Lower leg skin (tissue), 4 donors: ENCODE measurements around the gene LAPTM4A. TPM values are rescaled to one million over a fixed set of nuclear protein-coding genes. Genes with fewer than 3 reads are reported as not detected.

Experiments
- DNase-seq, 2 donors: peaks; one replicate each; pipeline ENCODE4 v3.0.0-alpha.2; 2019; ENCODE audit warnings: low spot score in 2 of 2
- H3K4me3 ChIP-seq: fragments of 200-600 bp; sonication (generic); 2 replicates; pipeline ENCODE4 v1.5.1; 2017; ENCODE audit warnings: mild to moderate bottlenecking, low read depth; ENCODE audit not compliant: poor library complexity, severe bottlenecking
- POLR2A ChIP-seq, 2 donors: fragments of 450-650 bp; IDR thresholded peaks; one replicate each; pipeline ENCODE4 v1.6.1; 2016 to 2017; ENCODE audit warnings: antibody characterized with exemption in 2 of 2, mild to moderate bottlenecking in 1 of 2, moderate library complexity in 1 of 2
- WGBS, 2 donors: methylation state at CpG; one replicate each; pipeline ENCODE4 v1.1.5; 2018; 5-methylcytosine and 5-hydroxymethylcytosine counted together
- intact Hi-C: fragments of 100-400 bp; cut with DNase I; formaldehyde crosslinking; loops from one replicate; pipeline ENCODE4 v1.15.0; 2023; ENCODE audit warnings: low total_unique reads
- total RNA-seq, 4 donors: library from RNA; depleted of rRNA; stranded (reverse); fragments of >200 nt; gene quantifications; one replicate each; pipeline ENCODE4 v1.1.0, GENCODE V29; 2016
- TF ChIP-seq, protein P1 (sequence below), 3 donors: fragments of 450-650 bp; IDR thresholded peaks; one replicate each; pipeline ENCODE4 v1.5.1; 2016; ENCODE audit warnings: antibody characterized with exemption in 3 of 3, mild to moderate bottlenecking in 3 of 3, moderate library complexity in 2 of 3

LAPTM4A gene
- total RNA-seq, 4 donors from 2014 or later, result 102 to 139 (median 119) TPM

DNA sequence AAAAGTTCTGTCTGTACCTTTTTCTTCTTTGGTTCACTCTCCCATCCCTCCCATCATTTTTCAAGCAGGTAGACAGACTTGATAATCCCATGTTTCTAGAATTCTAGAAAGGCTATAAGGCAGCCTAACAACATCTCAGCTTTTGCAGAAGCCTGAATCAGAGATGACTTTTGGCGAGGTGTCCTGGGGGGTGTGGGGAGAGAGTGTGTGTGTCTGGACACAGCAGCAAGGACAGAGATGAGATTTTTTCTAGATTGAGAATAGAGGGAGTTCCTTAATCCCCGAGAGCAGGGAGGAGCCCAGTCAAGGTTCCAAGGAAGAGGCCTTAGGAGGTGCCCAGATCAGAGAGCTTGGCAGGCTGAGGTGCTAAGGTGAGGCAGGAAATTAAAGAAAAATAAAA, 22.0 kb upstream of the LAPTM4A start:
- WGBS, 2 donors, result 31 to 48% methylated on average over 2 of the region's 2 CpGs
- DNase-seq, result no peak
- no peak for TF ChIP-seq POLR2A (IDR thresholded peaks at IDR 0.05)
- TF ChIP-seq, protein P1, sequence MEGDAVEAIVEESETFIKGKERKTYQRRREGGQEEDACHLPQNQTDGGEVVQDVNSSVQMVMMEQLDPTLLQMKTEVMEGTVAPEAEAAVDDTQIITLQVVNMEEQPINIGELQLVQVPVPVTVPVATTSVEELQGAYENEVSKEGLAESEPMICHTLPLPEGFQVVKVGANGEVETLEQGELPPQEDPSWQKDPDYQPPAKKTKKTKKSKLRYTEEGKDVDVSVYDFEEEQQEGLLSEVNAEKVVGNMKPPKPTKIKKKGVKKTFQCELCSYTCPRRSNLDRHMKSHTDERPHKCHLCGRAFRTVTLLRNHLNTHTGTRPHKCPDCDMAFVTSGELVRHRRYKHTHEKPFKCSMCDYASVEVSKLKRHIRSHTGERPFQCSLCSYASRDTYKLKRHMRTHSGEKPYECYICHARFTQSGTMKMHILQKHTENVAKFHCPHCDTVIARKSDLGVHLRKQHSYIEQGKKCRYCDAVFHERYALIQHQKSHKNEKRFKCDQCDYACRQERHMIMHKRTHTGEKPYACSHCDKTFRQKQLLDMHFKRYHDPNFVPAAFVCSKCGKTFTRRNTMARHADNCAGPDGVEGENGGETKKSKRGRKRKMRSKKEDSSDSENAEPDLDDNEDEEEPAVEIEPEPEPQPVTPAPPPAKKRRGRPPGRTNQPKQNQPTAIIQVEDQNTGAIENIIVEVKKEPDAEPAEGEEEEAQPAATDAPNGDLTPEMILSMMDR (IDR thresholded peaks at IDR 0.05), result no peak
- H3K4me3 ChIP-seq, result no peak overlapping the region
- intact Hi-C loops, result no loop called here

DNA sequence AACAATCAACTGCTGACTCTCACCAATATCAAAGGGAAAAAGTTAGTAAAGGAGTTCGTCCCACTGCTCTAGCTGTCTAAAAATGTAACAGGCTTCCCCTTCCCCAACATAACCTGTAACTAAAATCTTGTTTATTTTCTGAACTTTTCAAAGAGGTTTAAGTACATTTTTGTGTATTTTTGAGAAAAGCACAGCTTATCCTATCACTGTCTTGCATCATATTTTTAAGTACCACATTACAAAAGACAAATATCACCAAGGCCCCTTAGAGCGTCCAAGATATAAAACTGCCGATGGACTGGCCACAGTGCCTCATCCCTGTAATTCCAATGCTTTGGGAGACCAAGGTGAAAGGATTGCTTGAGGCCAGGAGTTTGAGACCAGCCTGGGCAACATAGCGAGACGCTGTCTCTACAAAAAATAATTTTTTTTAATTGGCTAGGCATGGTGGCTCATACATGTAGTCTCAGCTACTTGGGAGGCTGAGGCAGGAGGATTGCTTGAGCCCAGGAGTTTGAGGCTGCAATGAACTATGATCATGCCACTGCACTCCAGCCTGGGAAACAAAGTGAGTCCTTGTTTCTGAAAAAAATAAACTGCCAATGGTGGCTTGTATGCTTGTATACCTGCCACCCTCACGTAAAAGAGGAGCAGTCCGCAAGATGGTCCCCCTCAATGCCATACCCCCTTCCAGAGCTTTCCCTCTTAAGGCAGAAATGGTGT, 21.2 kb upstream of the LAPTM4A start:
- intact Hi-C loops, result no loop called here
- DNase-seq, result no peak
- no peak for TF ChIP-seq POLR2A (IDR thresholded peaks at IDR 0.05)
- TF ChIP-seq, protein P1 (IDR thresholded peaks at IDR 0.05), result no peak
- WGBS, 2 donors, result 81 to 82% methylated on average over 7 of the region's 7 CpGs
- no peak overlapping the region for H3K4me3 ChIP-seq

DNA sequence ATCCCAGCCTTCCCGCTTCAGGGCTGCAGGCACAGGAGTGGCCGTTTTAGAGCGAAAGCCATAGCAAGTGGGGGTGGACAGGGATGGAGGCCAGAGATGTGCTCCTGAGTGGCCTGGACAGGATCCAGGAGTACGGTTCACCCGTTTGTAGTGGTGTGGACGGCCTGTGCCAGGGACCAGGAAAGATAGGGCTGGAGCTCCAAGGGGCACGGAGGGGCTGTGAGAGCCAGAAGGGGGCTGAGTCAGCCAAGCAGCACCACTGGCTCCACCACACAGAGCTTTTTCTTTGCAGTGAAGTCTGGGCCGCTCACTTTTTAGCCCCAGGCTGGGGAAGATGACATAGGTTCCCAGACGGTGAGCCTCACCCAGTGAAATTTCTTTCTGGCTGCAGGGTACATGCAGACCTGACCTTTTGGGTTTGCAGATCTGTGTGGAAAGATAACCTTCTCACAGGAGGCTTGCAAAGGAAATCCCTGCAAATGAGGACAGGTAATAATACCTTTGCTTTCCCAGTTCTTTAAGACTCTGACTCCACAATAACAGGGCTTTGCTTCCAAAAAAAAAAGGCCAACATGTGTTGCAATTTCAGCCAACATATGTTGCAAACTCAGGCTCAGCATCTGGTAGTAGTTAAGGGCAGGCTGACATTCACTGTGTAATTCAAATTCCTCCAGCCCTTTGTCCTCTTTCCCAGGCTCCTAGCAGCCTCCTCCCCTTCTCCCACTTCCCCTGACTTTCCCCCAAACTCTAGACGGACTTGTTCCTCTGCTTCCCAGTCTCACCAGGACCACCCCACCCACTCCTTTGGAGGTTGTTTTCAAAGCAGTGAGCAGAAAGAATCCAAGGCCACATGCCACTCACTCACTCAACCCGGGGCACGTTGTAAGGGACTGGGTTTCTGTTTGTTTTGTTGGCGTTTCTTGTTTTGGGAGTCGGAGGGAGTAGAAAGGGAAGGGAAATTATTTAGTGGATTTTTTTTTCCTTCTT, 20.3 kb upstream of the LAPTM4A start:
- peak; percentile 65 to 89 for DNase-seq
- TF ChIP-seq, protein P1 (IDR thresholded peaks at IDR 0.05), result no peak
- TF ChIP-seq POLR2A (IDR thresholded peaks at IDR 0.05), result no peak
- intact Hi-C loops, result no loop called here
- no peak overlapping the region for H3K4me3 ChIP-seq
- 23 to 28% methylated on average over 14 of the region's 14 CpGs for WGBS, 2 donors

DNA sequence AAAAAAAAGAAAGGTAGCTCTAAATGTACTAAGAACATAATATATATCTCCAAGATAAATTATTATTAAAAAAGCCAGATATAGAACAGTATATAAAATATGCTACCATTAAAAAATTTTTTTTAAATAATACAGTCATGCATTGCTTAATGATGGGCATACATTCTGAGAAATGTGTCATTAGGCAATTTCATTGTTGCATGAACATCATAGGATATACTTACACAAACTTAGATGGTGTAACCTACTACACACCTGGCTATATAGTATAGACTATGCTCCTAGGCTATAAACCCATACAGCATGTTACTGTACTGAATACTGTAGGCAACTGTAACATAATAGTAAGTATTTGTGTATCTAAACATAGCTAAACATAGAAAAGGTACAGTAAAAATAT, 18.3 kb upstream of the LAPTM4A start:
- H3K4me3 ChIP-seq, result no peak overlapping the region
- no peak for DNase-seq
- TF ChIP-seq POLR2A (IDR thresholded peaks at IDR 0.05), result no peak
- TF ChIP-seq, protein P1 (IDR thresholded peaks at IDR 0.05), result no peak
- intact Hi-C loops, result no loop called here

DNA sequence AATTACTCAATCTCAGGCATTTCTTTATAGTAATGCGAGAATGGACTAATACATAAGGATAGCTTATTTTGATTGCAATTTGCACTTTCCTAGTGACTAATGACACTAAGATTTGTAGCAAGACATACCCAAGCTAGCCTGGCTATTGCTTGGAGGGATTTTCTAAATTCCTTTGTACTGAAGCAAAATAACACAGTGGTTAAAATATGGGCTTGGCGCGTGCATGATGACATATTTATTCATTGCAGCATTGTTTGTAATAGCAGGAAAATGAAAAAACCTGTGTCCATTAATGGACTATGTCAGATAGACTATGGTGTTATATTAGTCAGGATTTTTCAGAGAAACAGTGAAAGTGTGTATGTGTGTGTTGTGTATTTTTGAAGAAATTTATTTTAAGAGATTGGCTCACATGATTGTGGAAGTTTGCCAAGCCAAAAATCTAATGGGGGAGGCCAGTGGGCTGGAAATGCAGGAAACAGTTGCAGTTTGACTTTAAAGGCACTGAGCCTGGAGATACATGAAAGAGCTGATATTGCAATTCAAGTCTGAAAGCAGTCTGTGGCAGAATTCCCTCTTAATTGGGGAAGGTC, 16.7 kb upstream of the LAPTM4A start:
- TF ChIP-seq, protein P1 (IDR thresholded peaks at IDR 0.05), result no peak
- no peak for TF ChIP-seq POLR2A (IDR thresholded peaks at IDR 0.05)
- intact Hi-C loops, result no loop called here
- DNase-seq, result peak in 1 of 2 donors; percentile 65
- H3K4me3 ChIP-seq, result no peak overlapping the region
- WGBS, 2 donors, result 46 to 60% methylated on average over 3 of the region's 3 CpGs
